ENCODE measurements around the gene CPAMD8. TPM values are rescaled to one million over a fixed set of nuclear protein-coding genes. Genes with fewer than 3 reads are reported as not detected.

CPAMD8 gene
- total and polyA plus RNA-seq, 2 of the 8 experiments (the other 6 are each of a cell fraction or from before 2014, with no cell fraction given) = 6.1 to 9.2 TPM

- Histone ChIP-seq H2BK20ac (ENCODE audit: low read length) (no peak overlapping the region), H3K18ac (ENCODE audit: extremely low read depth, low read length) (no peak overlapping the region), H3K79me1 (ENCODE audit: low read depth, low read length) (no peaks in the 10 kb centered on the region), H4K5ac (ENCODE audit: insufficient read length, low read depth, low read length) (no peak overlapping the region), H3K27me3 (replicated peaks in 1 of 4; ENCODE audit: control insufficient read depth in 3 of 4, extremely low read depth in 1 of 4, insufficient read depth in 3 of 4, low read length in 3 of 4) (no peaks in the 10 kb centered on the region), H3K79me2 (ENCODE audit: control insufficient read depth in 1 of 2, insufficient read depth in 2 of 2, low read length in 2 of 2) (no peaks in the 10 kb centered on the region), H3K56ac (replicated peaks; ENCODE audit: insufficient read length, low read depth, low read length) (no peak overlapping the region), H4K20me1 (replicated peaks in 1 of 2; ENCODE audit: control insufficient read depth in 1 of 2, insufficient read depth in 2 of 2, low read length in 2 of 2) (peaks cover 10 to 16% of the 10 kb centered on the region in 2 experiments), H3K23ac (ENCODE audit: insufficient read length) (no peak overlapping the region), H3K4ac (replicated peaks; ENCODE audit: insufficient read length, low read depth, low read length) (no peak overlapping the region), H3K27ac (ENCODE audit: low read depth, low read length) (no peak overlapping the region), H2BK120ac (replicated peaks; ENCODE audit: low read depth, low read length) (no peak overlapping the region), H3K9ac (replicated peaks in 1 of 4; ENCODE audit: extremely low read depth in 1 of 4, low read depth in 3 of 4, low read length in 3 of 4) (no peak overlapping the region), H4K91ac (replicated peaks; ENCODE audit: insufficient read length, low read length) (no peak overlapping the region), H3K9me3 (ENCODE audit: insufficient read depth in 2 of 2, low read depth in 1 of 2, low read length in 1 of 2) (no peaks in the 10 kb centered on the region), H2BK5ac (ENCODE audit: low read depth, low read length) (no peak overlapping the region), H4K8ac (ENCODE audit: extremely low read depth, insufficient read depth, low read length) (no peak overlapping the region), H2AFZ (ENCODE audit: low read length) (no peak overlapping the region), H3K4me3 (ENCODE audit: extremely low read depth in 1 of 4, insufficient read depth in 2 of 4, low read depth in 3 of 4, low read length in 4 of 4) (no peak overlapping the region), H2BK12ac (ENCODE audit: low read depth, low read length) (no peak overlapping the region), H3K23me2 (ENCODE audit: low read depth, low read length) (no peaks in the 10 kb centered on the region), H2AK5ac (ENCODE audit: low read depth, low read length) (no peak overlapping the region), H3K4me1 (replicated peaks in 1 of 4; ENCODE audit: control insufficient read depth in 3 of 4, insufficient read depth in 4 of 4, low read length in 3 of 4) (no peaks in the 10 kb centered on the region; a peak in 1 of 7 replicates), H3K36me3 (ENCODE audit: control insufficient read depth in 2 of 4, insufficient read depth in 4 of 4, low read length in 3 of 4) (peaks cover 25 to 85% (median 62%) of the 10 kb centered on the region in 4 experiments), H3K4me2 (ENCODE audit: insufficient read depth in 1 of 2, low read depth in 2 of 2, low read length in 2 of 2) (no peak overlapping the region), H3K14ac (ENCODE audit: insufficient read length) (no peak overlapping the region), H2BK15ac (ENCODE audit: low read length) (no peak overlapping the region)
- ChIA-PET CTCF (ENCODE audit: partially characterized antibody) (no interaction called here), POLR2A (ENCODE audit: partially characterized antibody) (interaction anchor here (0.6 kb wide), 1 partner anchor 43 kb away, joined by 3 read pairs; no protein-coding TSS in a partner anchor)
- WGBS, 2 experiments (ENCODE audit: extremely low coverage in 1 of 2, insufficient coverage in 1 of 2, insufficient read length in 1 of 2, insufficient replicate concordance in 2 of 2, low coverage in 1 of 2, low lambda C conversion rate in 2 of 2, missing lambda C conversion rate in 1 of 2) = 95% methylated on average over 4 of the region's 4 CpGs; no CpG with 5 or more reads in 1 of the 2 experiments
- DNase-seq (ENCODE audit: low read depth in 1 of 2, low spot score in 2 of 2) (no peak), FAIRE-seq (no peak)
- TF ChIP-seq SP4 (IDR thresholded peaks at IDR 0.05; ENCODE audit: low read length) (no peak), SIRT6 (IDR thresholded peaks at IDR 0.05; ENCODE audit: low read length) (no peak), ASH2L (IDR thresholded peaks at IDR 0.05; ENCODE audit: low read length) (no peak), CHD1 (IDR thresholded peaks at IDR 0.05; ENCODE audit: low read depth, low read length) (no peak), SP1 (IDR thresholded peaks at IDR 0.05; ENCODE audit: low read depth, low read length) (no peak), HDAC2 (IDR thresholded peaks at IDR 0.05; ENCODE audit: borderline replicate concordance in 1 of 2, low read depth in 2 of 2, low read length in 2 of 2) (no peak)
Measured at GRCh38 chr19:16850133-16850532, 176.5 kb downstream of the CPAMD8 start.

Measured in H1 (cell line).